GM18907 (cell line): ENCODE measurements around the gene WSCD1.

Source experiments
- ATAC-seq: cut with Tn5 transposase; IDR thresholded peaks from one replicate; pipeline ENCODE4 v1.9.1; 2021; ENCODE audit warnings: mild to moderate bottlenecking, moderate library complexity; ENCODE audit not compliant: unreplicated experiment

The WSCD1 gene

DNA sequence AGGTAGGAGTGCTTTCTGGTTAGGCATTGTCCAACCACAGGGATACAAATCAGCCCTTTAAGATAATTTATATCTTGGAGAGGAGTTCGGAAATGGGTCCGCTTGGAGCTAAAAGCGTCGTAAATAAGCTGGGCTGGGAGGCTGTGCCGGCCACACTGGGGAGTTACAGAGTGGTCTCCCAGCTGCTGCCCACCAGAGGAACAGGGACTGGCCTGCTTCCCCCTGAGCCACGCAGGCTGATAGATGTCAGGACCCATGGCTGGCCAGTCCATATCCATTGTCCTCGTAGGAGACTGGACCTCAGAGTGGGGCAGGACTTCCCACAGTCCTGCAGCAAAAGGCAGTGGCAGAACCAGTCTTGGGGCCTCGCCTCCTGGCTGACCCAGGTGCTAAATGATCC lies 12.6 kb upstream of the WSCD1 start:
- no peak for ATAC-seq

DNA sequence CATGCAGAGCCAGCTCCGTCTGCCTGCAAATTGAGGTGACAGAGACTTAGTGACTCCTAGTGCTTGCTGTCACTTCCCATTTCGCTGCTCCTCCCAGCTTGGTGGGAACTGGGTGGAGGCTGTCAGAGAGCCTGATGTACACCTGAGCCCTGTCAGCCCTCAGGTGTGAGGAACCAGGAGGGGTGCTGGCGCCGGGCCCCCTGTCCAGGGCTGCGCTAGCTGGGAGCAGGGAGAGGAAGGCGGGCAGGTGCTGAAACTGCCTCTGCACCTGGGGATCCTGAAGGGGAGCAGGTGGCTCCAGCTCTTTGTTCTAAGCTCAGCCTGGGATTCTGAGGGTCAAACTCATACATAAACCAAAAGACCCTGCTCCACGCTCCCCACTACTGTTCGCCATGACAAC lies 10.8 kb upstream of the WSCD1 start:
- no peak for ATAC-seq

DNA sequence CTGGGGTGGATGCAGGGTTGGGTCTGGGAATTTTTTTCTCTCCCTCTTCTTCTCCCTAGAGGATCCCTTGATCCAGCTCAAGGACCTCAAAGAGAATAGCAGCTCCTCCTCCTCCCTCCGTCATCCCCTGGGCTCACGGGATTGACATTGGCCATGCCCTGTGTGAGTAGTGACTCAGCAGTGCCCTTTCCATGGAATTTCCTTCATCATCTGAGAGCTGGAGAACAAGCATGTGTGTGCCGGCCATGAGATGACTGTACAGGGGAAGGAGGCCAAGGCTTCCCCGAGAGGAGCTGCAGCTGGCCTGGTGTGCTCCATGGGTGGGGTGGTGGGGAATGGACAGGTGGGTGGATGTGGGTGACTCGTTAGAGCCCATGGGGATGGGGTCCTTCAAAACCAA lies 8.9 kb upstream of the WSCD1 start:
- no peak for ATAC-seq

DNA sequence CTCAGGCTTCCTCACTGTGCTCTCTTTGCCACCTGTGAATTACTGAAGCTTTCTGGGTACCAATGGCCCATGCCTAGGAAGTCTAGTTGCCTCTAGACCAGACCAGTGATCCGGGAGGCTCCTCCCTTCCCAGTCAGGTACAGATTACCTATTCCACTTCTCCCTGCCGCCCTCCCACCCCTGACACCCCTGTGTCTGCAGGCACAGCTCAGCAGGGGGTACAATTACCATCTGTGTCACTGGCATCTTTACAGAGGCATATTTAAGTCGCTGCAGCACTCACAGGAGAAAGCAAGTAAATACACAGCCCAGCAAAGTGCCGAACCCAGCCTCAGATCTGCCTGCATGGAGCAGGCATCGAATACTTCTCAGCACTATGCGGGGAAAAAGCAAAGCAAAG lies 5.3 kb upstream of the WSCD1 start:
- ATAC-seq = no peak

DNA sequence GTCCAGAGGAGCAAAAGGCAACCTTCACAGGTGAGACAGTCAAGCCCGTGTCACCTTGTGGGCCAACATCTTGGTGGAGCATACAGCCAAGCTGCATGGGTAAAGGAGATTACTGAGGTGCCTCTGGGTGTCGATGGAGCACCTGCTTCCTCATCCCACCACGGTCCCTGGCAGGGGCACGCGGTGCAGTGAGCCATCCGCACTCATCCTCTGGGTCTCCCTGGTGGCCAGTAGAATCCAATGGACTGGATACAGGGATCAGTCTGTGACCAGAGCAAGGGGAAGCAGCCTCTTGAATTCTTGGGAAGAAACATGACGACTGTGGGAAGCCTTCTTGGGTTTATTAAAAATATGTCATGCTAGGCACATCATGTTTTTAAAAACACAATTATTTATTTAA lies 4.8 kb upstream of the WSCD1 start:
- no peak for ATAC-seq

DNA sequence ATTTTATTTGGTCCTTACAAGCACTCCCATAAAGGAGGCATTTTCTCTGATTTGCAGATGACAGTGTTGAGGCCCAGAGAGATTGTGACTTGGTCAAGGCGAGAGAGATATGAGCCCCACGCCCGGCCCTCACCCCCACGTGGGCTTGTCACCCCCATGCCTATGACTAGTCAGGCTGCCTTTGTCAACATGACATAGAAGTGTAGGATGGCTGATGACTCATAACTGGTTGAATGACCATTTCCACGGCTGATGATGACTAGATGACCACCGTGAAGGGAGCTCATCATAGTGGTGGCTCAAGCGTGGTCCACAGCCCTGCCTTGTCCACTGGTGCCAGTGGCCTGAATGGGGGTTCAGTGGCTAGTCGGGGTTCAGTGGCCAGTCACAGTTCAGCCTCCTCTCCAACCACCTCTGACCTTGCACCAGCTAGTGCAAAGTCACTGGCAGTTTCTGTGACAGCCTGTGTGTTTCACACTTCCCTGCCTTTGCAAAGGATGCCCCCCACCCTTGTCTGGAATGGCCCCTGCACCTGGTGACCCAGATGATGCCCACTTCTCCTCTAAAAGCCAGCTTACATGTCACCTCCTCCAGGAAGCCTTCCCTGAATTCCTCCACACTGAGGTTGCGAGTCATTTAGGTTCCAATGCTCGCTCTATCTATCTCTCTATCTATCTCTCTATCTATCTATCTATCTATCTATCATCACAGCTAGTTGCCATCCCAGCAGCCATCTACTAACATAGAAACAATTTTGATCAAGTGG lies 3.8 kb upstream of the WSCD1 start:
- ATAC-seq = no peak

DNA sequence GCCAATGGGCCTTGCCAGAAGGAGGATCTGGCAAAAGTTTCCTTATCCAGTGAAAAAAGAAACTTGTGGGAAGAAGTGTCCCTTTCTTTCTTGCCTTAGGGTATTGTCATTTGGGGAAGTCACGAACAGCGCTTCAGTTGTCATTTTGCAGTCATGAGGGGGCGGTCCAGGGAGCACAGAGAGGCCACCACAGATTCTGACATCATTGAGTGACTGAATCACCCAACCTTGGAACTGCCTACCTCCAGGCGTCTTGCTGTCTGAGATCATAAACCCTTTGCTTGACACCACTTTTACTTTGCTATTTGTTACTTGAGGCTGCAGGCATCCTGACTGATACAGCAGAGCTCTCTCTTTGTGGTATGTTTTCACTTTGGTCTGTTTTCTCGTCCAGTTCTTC lies 3.1 kb upstream of the WSCD1 start:
- no peak for ATAC-seq

DNA sequence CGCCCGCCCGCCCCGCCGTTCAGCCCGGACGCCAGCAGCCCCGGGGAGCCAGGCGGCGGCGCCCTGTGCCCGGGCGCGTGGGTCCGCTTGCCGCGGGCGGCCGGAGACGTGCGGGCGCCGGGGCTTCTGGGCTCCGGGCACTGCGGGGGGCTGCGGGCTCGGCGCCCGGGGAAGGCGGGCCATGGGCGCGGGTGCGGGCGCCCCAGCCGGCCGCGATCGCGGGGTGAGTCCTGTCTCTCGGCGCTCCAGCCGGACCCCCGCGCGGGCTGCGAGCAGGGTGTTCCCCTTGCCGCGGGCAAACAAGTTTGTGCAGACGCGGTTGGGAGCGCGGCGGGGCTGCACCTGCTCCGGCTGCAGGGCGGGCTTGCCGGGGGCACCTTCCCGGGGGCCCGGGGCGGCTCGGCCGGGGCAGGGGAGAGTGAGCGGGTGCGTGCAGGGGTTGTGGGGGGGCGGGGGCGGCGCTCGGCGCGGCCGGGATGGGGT lies 292 bp downstream of the WSCD1 start:
- ATAC-seq = no peak

DNA sequence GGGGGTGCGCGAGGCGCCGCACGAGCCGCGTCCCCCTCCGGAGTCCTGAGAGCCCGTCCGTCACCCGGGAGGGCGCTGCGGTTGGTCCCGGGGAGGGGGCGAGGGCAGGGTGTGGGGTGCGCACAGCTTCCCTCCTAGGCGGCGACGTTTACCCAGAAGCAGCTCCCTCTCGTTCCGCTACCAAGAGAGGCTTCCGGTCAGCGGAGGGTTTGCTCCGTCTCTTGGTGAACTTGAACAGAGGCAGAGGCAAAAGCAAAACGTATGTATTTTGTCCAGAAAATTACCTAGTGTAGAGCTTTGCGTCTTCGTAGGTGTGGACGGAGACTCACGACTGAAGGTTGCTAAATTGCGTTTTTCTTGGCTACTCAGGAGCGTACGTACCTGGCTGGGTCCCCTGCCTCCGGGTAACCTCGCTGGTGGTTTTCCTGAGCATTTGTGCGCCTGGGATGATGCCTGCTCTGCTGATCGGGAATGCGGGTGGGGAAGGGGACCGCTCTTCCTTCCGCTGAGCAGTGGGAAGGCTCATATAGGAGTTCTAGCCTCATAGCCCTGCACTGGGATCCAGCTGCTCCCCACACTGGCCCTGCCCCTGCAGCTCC lies 833 bp downstream of the WSCD1 start:
- no peak for ATAC-seq

DNA sequence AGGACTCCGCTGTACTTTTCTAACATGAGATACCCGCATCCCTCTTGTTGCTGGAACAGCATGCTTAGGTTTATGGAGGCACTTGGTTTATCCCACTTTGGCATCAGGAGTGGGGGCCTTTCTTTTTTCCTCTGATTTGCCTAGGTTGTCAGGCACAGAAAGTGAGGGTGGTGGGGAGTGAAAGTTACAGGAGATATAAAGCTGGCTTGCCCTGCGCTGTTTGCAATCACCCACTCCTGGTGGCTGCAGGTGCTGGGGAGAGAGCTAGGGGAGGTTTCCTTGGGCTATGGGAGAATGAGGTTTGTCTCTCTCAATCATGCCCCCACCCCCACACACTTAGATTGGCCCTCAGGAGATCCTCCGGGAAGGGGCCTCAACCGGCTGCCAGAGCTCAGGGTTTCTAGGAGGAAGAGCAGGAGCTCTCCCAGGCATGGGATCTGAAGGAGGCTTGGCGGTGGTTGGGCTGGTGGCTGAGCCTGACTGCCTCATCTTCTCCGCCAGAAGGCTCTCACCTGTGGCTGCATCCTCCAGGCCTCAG lies 1.4 kb downstream of the WSCD1 start:
- no peak for ATAC-seq

DNA sequence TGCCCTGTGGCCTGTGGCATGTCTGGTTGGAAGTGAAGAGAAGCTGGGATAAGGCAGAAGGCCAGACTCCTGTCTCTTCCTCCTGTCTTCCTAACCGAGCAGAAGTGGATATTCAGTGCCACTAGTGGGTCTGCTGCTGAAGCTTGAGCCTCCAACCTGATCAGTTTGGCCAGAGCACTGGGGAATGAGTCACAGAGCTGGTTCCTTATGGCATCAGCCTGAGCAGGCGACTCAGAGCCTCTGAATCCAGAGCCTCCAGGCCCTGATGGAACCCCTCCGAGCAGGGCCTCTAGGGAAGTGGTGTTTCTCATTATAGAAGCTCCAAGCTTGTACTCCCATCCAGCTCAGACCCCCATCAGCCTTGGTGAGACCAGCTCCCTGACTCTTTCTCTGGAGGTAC lies 2.0 kb downstream of the WSCD1 start:
- no peak for ATAC-seq

DNA sequence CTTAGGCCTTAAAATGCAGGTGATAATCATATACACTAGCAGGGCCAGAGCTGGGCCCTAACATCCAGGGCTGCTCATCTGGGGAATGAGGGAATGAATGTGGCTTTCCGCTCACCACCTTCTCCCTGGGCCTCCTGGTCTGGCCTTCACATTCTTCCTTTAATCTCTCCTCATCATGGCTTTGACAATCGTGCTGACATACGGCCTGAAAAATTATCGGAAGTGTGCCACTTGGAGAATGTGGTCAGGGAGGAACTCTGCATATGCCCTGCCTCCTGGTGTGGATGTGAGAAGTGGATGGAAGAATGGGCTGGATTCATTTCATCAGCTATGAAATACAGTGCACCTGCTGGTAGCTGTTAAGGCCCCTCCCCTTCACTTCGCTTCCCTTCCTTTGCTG lies 2.4 kb downstream of the WSCD1 start:
- ATAC-seq = no peak

DNA sequence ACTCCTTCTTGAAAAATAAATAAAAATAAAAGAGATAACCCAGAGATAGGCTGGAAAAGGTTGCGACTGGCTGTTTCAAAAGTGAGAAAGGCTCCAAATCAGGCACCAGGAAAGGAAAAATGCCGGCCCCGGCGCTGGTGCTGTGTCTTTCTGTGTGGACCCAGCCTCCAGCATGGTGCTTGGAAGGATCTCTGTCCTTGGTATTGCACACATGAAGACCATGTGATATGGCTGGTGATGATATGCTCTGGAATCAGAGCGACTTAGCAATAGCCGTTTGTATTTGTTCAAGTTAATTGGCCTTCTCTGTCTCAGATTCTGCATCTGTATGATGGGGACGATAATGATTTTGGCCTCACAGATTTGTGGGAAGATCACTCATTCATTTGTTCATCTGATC lies 3.4 kb downstream of the WSCD1 start:
- ATAC-seq = no peak

DNA sequence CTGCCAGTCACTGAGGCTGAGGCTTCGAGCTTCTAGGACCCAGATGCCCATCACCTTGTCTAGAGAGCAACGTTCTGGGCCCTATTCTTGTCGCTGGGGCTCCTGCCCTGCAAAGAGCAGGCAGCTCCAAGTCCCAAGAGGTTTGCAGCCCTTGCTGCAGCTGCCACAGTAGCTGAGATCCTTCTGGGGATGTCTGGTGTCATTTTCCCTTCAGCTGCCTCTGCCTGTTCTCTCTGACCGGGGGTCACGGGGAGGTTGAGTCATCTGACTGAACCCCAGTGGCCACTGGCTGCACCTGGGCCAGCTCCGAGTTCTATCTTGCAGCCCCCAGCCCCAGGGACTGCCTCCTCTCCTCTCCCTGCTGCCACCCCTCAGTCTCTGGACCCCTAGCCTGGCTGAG lies 4.9 kb downstream of the WSCD1 start:
- ATAC-seq = no peak

DNA sequence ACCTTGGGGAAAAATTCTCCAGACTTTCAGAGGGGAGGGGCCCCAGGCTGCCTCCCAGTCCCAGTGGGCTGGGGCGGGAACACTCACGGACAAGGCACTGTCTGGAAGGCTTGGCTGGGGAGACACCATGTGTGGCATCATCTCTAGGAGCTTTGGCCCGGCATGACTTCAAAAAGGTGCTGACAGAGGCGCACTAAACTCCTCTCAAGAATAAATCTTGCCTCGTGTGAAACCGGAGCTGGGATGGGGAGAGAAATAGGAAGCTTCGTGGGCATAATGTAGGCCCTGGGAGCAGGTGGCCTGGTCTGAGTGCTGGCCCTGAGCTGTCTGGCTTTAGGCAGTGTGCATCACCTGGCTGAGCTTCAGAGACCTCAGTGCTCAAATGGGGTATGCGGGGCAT lies 5.7 kb downstream of the WSCD1 start:
- ATAC-seq = no peak

DNA sequence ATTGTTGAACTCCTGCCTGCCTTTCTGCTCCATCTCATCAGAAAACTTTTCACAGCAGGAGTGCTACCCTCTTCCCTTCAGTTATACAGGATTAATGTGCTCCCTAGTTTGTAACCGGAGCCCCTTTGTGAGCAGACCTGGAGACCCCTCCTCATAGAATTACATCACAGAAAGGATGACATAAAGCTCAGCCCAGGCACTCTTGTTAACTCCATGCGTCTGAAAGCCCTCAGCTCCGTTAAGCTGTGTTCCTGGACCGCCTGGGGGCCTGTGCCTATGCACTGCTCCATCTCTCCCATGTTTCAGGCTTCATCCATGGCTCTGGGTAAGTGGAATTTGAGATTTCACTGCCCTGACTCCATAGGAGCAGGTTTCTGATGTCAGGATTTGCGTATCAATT lies 7.6 kb downstream of the WSCD1 start:
- ATAC-seq = no peak

DNA sequence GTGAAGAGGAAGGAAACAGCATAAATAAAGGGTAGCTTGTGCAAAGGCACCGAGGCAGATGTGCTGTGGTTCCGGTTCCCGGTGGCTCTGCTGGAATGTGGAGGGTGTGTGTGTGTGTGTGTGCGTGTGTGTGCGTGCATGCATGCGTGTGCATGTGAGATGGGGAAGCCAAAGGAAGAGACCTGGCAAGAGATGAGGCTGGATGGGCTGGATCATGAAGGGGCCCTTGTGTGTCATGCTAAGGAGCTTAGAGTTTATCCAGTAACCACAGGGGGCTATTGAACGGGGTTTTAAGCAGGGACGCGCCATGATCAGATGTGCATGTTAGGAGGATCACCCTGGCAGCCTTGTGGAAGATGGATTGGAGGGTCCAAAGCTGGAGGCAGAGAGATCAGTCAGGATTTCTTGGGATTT lies 8.3 kb downstream of the WSCD1 start:
- no peak for ATAC-seq

DNA sequence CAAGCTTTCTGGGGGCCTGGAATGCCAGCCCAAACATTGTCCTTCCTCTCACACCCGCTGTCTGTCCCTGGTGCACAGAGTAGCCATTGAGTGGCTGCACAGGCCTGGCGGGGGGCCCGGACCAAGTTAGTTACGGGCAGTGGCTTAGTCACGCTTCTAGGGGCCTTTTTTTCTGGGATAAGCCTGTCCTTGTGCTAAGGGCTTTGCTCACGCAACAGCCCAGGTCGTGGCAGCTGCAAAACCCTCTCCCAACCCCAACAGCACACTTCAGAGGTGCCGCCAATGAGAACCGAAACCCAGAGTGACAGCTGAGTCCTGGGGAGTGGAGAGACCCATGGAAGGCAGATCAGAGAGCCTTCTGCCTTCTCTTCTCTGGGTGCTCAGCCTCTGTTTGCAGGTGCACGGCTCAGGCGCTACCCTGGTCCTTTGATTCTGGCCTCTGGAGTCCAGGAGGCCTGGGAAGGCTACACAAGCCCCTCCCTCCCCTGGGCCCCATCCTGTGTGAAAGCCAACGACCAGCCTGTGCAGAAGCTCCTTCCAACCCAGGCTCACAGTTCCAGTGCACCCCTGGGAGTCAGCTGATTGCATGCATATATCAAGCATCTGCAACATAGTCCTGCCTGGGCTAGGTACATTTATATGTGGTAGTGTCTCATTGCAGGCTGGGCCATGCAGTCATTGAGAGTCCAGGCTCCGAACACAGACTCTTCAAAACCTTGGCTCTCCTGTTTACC lies 9.1 kb downstream of the WSCD1 start:
- ATAC-seq = no peak

DNA sequence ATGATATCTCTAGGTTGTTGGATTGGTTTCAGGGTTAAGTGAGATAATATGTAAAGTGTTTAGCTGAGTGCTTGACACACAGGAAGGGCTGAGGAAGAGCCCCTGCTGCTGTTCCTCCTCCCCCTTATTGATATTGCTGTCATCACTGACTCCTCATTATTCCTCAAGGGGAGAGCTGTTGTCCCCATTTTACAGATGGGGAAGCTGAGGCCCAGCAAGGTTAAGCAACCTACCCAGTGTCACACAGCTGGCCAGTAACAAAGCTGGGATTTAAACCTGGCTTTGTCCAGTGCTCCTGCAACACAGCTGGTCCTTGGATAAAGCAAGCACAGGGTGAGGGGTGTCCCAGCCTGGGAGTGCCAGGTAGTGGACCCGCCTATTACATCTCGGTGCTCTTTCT lies 9.8 kb downstream of the WSCD1 start:
- ATAC-seq = no peak

DNA sequence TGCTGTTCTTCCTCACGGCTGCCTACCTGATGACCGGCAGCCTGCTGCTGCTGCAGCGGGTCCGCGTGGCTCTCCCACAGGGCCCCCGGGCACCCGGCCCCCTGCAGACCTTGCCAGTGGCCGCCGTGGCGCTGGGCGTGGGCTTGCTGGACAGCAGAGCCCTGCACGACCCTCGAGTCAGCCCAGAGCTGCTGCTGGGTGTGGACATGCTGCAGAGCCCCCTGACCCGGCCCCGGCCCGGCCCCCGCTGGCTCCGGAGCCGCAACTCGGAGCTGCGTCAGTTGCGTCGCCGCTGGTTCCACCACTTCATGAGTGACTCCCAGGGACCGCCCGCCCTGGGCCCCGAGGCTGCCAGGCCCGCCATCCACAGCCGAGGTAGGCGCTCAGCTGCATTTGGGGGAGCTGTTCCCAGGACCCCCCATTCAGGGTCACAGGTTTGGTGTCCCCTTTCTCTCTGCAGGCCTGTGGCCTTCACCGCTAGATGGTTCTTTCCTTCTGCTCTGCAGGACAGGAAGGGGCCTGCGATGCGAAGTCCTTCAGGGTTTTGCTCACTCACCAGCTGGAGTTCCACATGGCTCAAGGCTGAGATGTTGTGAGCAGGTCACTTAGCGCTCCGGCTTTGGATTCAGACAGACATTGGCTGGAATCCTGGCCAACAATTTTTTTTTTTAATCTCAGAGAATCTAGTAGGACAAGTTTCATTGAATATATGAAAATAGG lies 10.7 kb downstream of the WSCD1 start:
- no peak for ATAC-seq

DNA sequence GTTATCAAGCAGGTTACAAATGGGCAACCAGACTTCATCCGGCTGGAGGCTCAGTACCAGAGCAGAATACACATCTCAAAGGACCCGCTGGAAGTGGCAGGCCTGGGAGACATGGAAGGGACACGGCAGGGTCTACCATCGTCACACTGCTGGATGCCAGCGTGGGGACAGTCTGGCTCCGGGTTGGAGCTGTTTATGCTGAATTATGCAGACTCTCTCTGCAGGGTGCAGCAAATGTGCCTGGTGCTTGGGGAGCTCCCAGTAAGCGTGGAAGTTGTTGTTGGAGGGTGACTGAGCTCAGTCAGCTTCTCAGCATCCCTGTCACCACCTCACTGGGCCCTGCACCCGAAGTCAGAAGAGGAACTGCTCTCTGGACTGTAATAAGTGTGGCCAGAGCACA lies 12.2 kb downstream of the WSCD1 start:
- no peak for ATAC-seq
